ENCODE measurements around the gene AIFM3.

The AIFM3 gene

GRCh38 chr22:21029486-21030025 is 62.5 kb downstream of the AIFM3 start:
- no peak for DNase-seq

- DNase-seq, result no peak
Observed at GRCh38 chr22:21030032-21030431, 63.0 kb downstream of the AIFM3 start.
